H1 (cell line): Measurements from ENCODE around the gene SKP2.

ENCODE experiments used
- EZH2 ChIP-seq: fragments of 200-600 bp; sonication (generic); IDR thresholded peaks from 2 replicates; pipeline ENCODE4 v1.7.1; 2012; ENCODE audit warnings: low read depth, mild to moderate bottlenecking, moderate library complexity, low read length, inconsistent platforms; ENCODE audit not compliant: severe bottlenecking
- JUND ChIP-seq: IDR thresholded peaks from 2 replicates; pipeline ENCODE4 v1.6.1; 2011; ENCODE audit warnings: mild to moderate bottlenecking, improper control_type of control experiment, low read length
- POLR2A ChIP-seq, 2 experiments: IDR thresholded peaks; 1 replicate in 1 of 2; 2 replicates in 1 of 2; pipeline ENCODE4 v1.6.1; 2011; ENCODE audit warnings: low read depth in 2 of 2, low read length in 2 of 2, mild to moderate bottlenecking in 2 of 2; ENCODE audit errors: control extremely low read depth in 1 of 2
- POLR2AphosphoS5 ChIP-seq: IDR thresholded peaks from 2 replicates; pipeline ENCODE4 v1.6.1; 2011; ENCODE audit warnings: low read depth, low read length
- RBBP5 ChIP-seq: IDR thresholded peaks from 2 replicates; pipeline ENCODE4 v1.7.1; 2012; ENCODE audit warnings: low read depth, mild to moderate bottlenecking, inconsistent platforms, low read length, moderate library complexity, borderline replicate concordance
- SIX5 ChIP-seq: IDR thresholded peaks from 2 replicates; pipeline ENCODE4 v1.6.1; 2011; ENCODE audit warnings: mild to moderate bottlenecking, low read depth, low read length
- SP2 ChIP-seq: IDR thresholded peaks from 2 replicates; pipeline ENCODE4 v1.6.1; 2012; ENCODE audit warnings: mild to moderate bottlenecking, low read length, inconsistent platforms
- TAF1 ChIP-seq: IDR thresholded peaks from 2 replicates; pipeline ENCODE4 v1.6.1; 2011; ENCODE audit warnings: mild to moderate bottlenecking, low read depth, low read length
- TCF12 ChIP-seq: IDR thresholded peaks from 2 replicates; pipeline ENCODE4 v1.6.1; 2011; ENCODE audit warnings: low read depth, mild to moderate bottlenecking, low read length
- TF ChIP-seq, protein P1 (sequence below), 3 experiments: IDR thresholded peaks; 1 replicate in 2 of 3; 2 replicates in 1 of 3; pipeline versions ENCODE4 v1.5.1 to v1.6.1; 2011; ENCODE audit warnings: low read length in 3 of 3, mild to moderate bottlenecking in 3 of 3, inconsistent platforms in 2 of 3, low read depth in 1 of 3, moderate library complexity in 1 of 3; ENCODE audit not compliant: insufficient read depth in 1 of 3; ENCODE audit errors: control extremely low read depth in 1 of 3
- TF ChIP-seq, protein P2 (sequence below): IDR thresholded peaks from 2 replicates; pipeline ENCODE4 v1.6.1; 2011; ENCODE audit warnings: low read depth, mild to moderate bottlenecking, low read length; ENCODE audit not compliant: insufficient read depth

- no peak for TF ChIP-seq JUND
- no peak for TF ChIP-seq RBBP5
- TF ChIP-seq, protein P1, sequence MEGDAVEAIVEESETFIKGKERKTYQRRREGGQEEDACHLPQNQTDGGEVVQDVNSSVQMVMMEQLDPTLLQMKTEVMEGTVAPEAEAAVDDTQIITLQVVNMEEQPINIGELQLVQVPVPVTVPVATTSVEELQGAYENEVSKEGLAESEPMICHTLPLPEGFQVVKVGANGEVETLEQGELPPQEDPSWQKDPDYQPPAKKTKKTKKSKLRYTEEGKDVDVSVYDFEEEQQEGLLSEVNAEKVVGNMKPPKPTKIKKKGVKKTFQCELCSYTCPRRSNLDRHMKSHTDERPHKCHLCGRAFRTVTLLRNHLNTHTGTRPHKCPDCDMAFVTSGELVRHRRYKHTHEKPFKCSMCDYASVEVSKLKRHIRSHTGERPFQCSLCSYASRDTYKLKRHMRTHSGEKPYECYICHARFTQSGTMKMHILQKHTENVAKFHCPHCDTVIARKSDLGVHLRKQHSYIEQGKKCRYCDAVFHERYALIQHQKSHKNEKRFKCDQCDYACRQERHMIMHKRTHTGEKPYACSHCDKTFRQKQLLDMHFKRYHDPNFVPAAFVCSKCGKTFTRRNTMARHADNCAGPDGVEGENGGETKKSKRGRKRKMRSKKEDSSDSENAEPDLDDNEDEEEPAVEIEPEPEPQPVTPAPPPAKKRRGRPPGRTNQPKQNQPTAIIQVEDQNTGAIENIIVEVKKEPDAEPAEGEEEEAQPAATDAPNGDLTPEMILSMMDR (IDR thresholded peaks at IDR 0.05; ENCODE audit: control extremely low read depth in 1 of 3, insufficient read depth in 1 of 3, low read depth in 1 of 3, low read length in 3 of 3), result no peak
- TF ChIP-seq SIX5, result no peak
- TF ChIP-seq, protein P2, sequence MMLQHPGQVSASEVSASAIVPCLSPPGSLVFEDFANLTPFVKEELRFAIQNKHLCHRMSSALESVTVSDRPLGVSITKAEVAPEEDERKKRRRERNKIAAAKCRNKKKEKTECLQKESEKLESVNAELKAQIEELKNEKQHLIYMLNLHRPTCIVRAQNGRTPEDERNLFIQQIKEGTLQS, result no peak
- TF ChIP-seq POLR2A (IDR thresholded peaks at IDR 0.05; ENCODE audit: control extremely low read depth in 1 of 2, low read depth in 2 of 2, low read length in 2 of 2), result no peak
- no peak for TF ChIP-seq SP2
- no peak for TF ChIP-seq POLR2AphosphoS5
- no peak for TF ChIP-seq EZH2
- TF ChIP-seq TAF1, result no peak
- no peak for TF ChIP-seq TCF12
These were observed 48.6 kb downstream of the SKP2 start for GRCh38 chr5:36200513-36200912.
